ENCODE results near the gene CHST12. TPM values are rescaled to one million over a fixed set of nuclear protein-coding genes. Genes with fewer than 3 reads are reported as not detected.

Gene CHST12
- total RNA-seq, 4 donors from 2014 or later: 7.6 to 136 (median 13.6) TPM

- peaks cover 15 to 18% (median 16%) of the 10 kb centered on the region in 4 donors for H3K4me1 ChIP-seq
- in situ Hi-C loops (cut with MboI; ENCODE audit: low pct_ligation_motif_present in 1 of 4, low pct_unique_long_range_greater_than_20kb in 1 of 4, low sequenced_read_pairs in 3 of 4) (loop anchor here in 1 of 4 donors (25.0 kb wide), 1 partner anchor 206 kb away; the partner anchor contains the start of gene AMZ1), intact Hi-C loops (cut with DNase I; ENCODE audit: low total_unique reads) (no loop called here)
- WGBS, 2 donors (ENCODE audit: low coverage in 1 of 2): 80 to 82% methylated on average over 4 of the region's 4 CpGs
- TF ChIP-seq POLR2AphosphoS5 (IDR thresholded peaks at IDR 0.05) (no peak), POLR2A (IDR thresholded peaks at IDR 0.05) (no peak), EP300 (IDR thresholded peaks at IDR 0.05; ENCODE audit: low read depth) (no peak)
- TF ChIP-seq, protein P1, sequence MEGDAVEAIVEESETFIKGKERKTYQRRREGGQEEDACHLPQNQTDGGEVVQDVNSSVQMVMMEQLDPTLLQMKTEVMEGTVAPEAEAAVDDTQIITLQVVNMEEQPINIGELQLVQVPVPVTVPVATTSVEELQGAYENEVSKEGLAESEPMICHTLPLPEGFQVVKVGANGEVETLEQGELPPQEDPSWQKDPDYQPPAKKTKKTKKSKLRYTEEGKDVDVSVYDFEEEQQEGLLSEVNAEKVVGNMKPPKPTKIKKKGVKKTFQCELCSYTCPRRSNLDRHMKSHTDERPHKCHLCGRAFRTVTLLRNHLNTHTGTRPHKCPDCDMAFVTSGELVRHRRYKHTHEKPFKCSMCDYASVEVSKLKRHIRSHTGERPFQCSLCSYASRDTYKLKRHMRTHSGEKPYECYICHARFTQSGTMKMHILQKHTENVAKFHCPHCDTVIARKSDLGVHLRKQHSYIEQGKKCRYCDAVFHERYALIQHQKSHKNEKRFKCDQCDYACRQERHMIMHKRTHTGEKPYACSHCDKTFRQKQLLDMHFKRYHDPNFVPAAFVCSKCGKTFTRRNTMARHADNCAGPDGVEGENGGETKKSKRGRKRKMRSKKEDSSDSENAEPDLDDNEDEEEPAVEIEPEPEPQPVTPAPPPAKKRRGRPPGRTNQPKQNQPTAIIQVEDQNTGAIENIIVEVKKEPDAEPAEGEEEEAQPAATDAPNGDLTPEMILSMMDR (IDR thresholded peaks at IDR 0.05): no peak
- peaks cover 0 to 7% of the 10 kb centered on the region in 2 donors for H3K9me3 ChIP-seq
- no peak for DNase-seq
- H3K4me3 ChIP-seq: no peak overlapping the region
- no peak overlapping the region for H3K27ac ChIP-seq
- peaks cover 13% of the 10 kb centered on the region for H3K27me3 ChIP-seq
- no peaks in the 10 kb centered on the region for H3K36me3 ChIP-seq
Measured at GRCh38 chr7:2481195-2481594, 77.8 kb downstream of the CHST12 start.

DNA sequence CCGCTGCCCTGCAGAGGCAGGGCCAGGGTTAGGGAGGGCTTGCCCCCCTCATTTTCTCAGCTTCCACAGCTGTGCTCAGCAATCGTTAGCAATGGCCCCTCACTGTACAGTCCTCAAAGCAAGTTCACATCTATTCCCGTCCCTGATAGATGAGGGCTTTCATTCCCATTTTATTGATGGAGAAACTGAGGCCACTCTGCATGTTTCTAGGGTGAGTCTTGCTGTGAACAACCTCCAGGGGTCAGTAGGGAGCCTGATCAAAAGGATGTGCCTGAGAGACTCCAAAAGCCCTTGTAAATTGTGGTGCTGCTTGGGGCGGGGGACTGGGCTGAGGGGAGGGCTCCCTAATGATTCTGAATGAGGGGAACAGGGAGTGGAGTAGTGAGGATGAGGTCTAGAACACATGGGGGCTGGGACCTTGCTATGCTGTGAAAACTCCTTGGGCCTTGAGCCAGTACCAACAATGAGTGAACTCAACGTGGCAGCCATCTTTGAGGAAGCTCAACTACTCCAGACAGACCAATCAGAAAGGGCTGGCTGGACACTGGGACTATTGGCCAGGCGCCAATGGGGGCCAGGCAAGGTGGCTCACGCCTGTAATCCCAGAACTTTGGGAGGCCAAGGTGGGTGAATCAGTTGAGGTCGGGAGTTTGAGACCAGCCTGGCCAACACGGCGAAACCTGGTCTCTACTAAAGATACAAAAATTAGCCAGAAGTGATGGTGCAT is 79.5 kb downstream of the CHST12 start:
- no peaks in the 10 kb centered on the region for H3K36me3 ChIP-seq
- in situ Hi-C loops (cut with MboI; ENCODE audit: low pct_ligation_motif_present in 1 of 4, low pct_unique_long_range_greater_than_20kb in 1 of 4, low sequenced_read_pairs in 3 of 4) (loop anchor here in 1 of 4 donors (25.0 kb wide), 1 partner anchor 204 kb away; the partner anchor contains the start of gene AMZ1), intact Hi-C loops (cut with DNase I; ENCODE audit: low total_unique reads) (no loop called here)
- H3K4me3 ChIP-seq: no peak overlapping the region
- DNase-seq: no peak
- H3K27ac ChIP-seq: no peak overlapping the region
- peaks cover 13% of the 10 kb centered on the region for H3K27me3 ChIP-seq
- 68 to 76% methylated on average over 5 to 10 of the region's 10 CpGs for WGBS, 2 donors (ENCODE audit: low coverage in 1 of 2)
- H3K9me3 ChIP-seq: peaks cover 0 to 7% of the 10 kb centered on the region in 2 donors
- TF ChIP-seq POLR2AphosphoS5 (IDR thresholded peaks at IDR 0.05): no peak
- TF ChIP-seq POLR2A (IDR thresholded peaks at IDR 0.05): no peak
- no peak for TF ChIP-seq EP300 (IDR thresholded peaks at IDR 0.05; ENCODE audit: low read depth)
- TF ChIP-seq, protein P1 (IDR thresholded peaks at IDR 0.05): no peak
- peaks cover 9 to 18% (median 11%) of the 10 kb centered on the region in 4 donors for H3K4me1 ChIP-seq

DNA sequence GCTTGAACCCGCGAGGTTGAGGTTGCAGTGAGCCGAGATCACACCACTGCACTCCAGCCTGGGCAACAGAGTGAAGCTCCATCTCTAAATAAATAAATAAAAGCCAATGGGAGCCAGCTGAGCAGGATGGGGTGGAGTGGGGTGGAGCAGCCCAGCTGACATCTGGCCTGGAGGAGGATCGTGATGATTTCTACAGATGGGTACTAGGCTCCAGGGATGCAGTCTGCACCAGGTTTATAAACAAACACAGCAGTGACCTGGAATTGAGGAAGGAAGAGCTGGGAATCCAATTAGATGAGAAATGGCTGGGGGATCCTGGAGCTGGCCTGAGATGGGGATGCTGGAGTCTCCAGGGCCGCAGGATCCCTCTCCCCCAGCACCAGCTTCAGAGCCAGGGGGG is 80.1 kb downstream of the CHST12 start:
- WGBS, 2 donors (ENCODE audit: low coverage in 1 of 2): 66% methylated on average over 5 of the region's 5 CpGs; no CpG with 5 or more reads in 1 of the 2 donors
- Histone ChIP-seq H3K9me3 (peaks cover 0 to 7% of the 10 kb centered on the region in 2 donors), H3K4me3 (no peak overlapping the region), H3K27me3 (peaks cover 13% of the 10 kb centered on the region), H3K36me3 (no peaks in the 10 kb centered on the region), H3K27ac (no peak overlapping the region), H3K4me1 (peaks cover 5 to 13% (median 5%) of the 10 kb centered on the region in 4 donors)
- DNase-seq: no peak
- in situ Hi-C loops (cut with MboI; ENCODE audit: low pct_ligation_motif_present in 1 of 4, low pct_unique_long_range_greater_than_20kb in 1 of 4, low sequenced_read_pairs in 3 of 4): loop anchor here in 1 of 4 donors (25.0 kb wide), 1 partner anchor 204 kb away; the partner anchor contains the start of gene AMZ1
- TF ChIP-seq POLR2AphosphoS5 (IDR thresholded peaks at IDR 0.05) (peak in 2 of 3 donors; percentile 25 to 38), EP300 (IDR thresholded peaks at IDR 0.05; ENCODE audit: low read depth) (no peak), POLR2A (IDR thresholded peaks at IDR 0.05) (no peak)
- TF ChIP-seq, protein P1 (IDR thresholded peaks at IDR 0.05): no peak
- intact Hi-C loops (cut with DNase I; ENCODE audit: low total_unique reads): no loop called here

DNA sequence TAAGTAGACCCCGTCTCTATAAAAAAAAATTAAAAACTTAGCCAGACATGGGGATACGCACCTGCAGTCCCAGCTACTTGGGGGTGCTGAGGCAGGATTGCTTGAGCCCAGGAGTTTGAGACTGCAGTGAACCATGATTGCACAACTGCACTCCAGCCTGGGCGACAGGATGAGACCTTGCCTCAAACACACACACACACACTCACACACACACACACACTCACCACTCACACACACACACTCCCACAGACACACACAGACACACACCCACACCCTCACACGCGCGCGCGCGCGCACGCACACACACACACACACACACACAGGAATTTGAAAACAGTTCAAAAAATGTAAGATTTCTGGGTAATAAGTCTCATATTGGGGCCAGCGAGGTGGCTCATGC is 81.5 kb downstream of the CHST12 start:
- no peak for DNase-seq
- H3K36me3 ChIP-seq: no peaks in the 10 kb centered on the region
- in situ Hi-C loops (cut with MboI; ENCODE audit: low pct_ligation_motif_present in 1 of 4, low pct_unique_long_range_greater_than_20kb in 1 of 4, low sequenced_read_pairs in 3 of 4): loop anchor here in 1 of 4 donors (25.0 kb wide), 1 partner anchor 202 kb away; the partner anchor contains the start of gene AMZ1
- H3K4me3 ChIP-seq: no peak overlapping the region
- TF ChIP-seq EP300 (IDR thresholded peaks at IDR 0.05; ENCODE audit: low read depth) (no peak), POLR2A (IDR thresholded peaks at IDR 0.05) (no peak), POLR2AphosphoS5 (IDR thresholded peaks at IDR 0.05) (no peak)
- TF ChIP-seq, protein P1 (IDR thresholded peaks at IDR 0.05): no peak
- H3K4me1 ChIP-seq: peaks cover 0 to 8% (median 0%) of the 10 kb centered on the region in 4 donors
- H3K9me3 ChIP-seq: peaks cover 0 to 7% of the 10 kb centered on the region in 2 donors
- intact Hi-C loops (cut with DNase I; ENCODE audit: low total_unique reads): no loop called here
- H3K27ac ChIP-seq: no peak overlapping the region
- H3K27me3 ChIP-seq: peaks cover 9% of the 10 kb centered on the region
- WGBS, 2 donors (ENCODE audit: low coverage in 1 of 2): 82% methylated on average over 12 of the region's 12 CpGs; no CpG with 5 or more reads in 1 of the 2 donors

All from transverse colon (tissue), 4 donors.